ENCODE measurements around the gene ACP4. TPM values are rescaled to one million over a fixed set of nuclear protein-coding genes. Genes with fewer than 3 reads are reported as not detected.
"Not testable (repeated sequence)": the region's sequence is repeated elsewhere in the genome, so short reads cannot be mapped to it uniquely, and the experiment has no call there.

The ACP4 gene
- total RNA-seq, 2 donors from 2014 or later: not detected

- DNase-seq (ENCODE audit: low spot score): no peak
- intact Hi-C loops (cut with DNase I): no loop called here
Observed at GRCh38 chr19:50794876-50795663, 4.9 kb downstream of the ACP4 start.

GRCh38 chr19:50795664-50796073, 5.5 kb downstream of the ACP4 start:
- intact Hi-C loops (cut with DNase I): no loop called here

GRCh38 chr19:50796128-50796633, 6.0 kb downstream of the ACP4 start:
- no peak for DNase-seq (ENCODE audit: low spot score)
- intact Hi-C loops (cut with DNase I): no loop called here

More at GRCh38 chr19:50795664-50796073, 5.5 kb downstream of the ACP4 start:
- DNase-seq (ENCODE audit: low spot score): no peak

- DNase-seq (ENCODE audit: low spot score): no peak
- intact Hi-C loops (cut with DNase I): no loop called here
Observed at GRCh38 chr19:50796634-50797428, 6.6 kb downstream of the ACP4 start.

- intact Hi-C loops (cut with DNase I): no loop called here
Observed at GRCh38 chr19:50797429-50797780, 7.2 kb downstream of the ACP4 start.

GRCh38 chr19:50797781-50798658, 7.8 kb downstream of the ACP4 start:
- no peak for DNase-seq (ENCODE audit: low spot score)
- intact Hi-C loops (cut with DNase I): no loop called here

More at GRCh38 chr19:50797429-50797780, 7.2 kb downstream of the ACP4 start:
- no peak for DNase-seq (ENCODE audit: low spot score)

GRCh38 chr19:50798659-50799546, 8.7 kb downstream of the ACP4 start:
- DNase-seq (ENCODE audit: low spot score): no peak
- intact Hi-C loops (cut with DNase I): no loop called here

- DNase-seq (ENCODE audit: low spot score): no peak
- intact Hi-C loops (cut with DNase I): no loop called here
Observed at GRCh38 chr19:50799547-50799851, 9.3 kb downstream of the ACP4 start.

GRCh38 chr19:50801107-50801506, 10.9 kb downstream of the ACP4 start:
- no peak for DNase-seq (ENCODE audit: low spot score)
- intact Hi-C loops (cut with DNase I): no loop called here

- intact Hi-C loops (cut with DNase I): no loop called here
- no peak for DNase-seq (ENCODE audit: low spot score)
Observed at GRCh38 chr19:50803633-50804419, 13.6 kb downstream of the ACP4 start.

- DNase-seq (ENCODE audit: low spot score): peak; percentile 100
- intact Hi-C loops (cut with DNase I): no loop called here
Observed at GRCh38 chr19:50804420-50805272, 14.4 kb downstream of the ACP4 start.

- DNase-seq (ENCODE audit: low spot score): no peak
- intact Hi-C loops (cut with DNase I): no loop called here
Observed at GRCh38 chr19:50808856-50809255, 18.6 kb downstream of the ACP4 start.

GRCh38 chr19:50811622-50812238, 21.5 kb downstream of the ACP4 start:
- intact Hi-C loops (cut with DNase I); DNase-seq (ENCODE audit: low spot score): not testable (repeated sequence)

- no peak for DNase-seq (ENCODE audit: low spot score)
- intact Hi-C loops (cut with DNase I): no loop called here
Observed at GRCh38 chr19:50812474-50812873, 22.3 kb downstream of the ACP4 start.

GRCh38 chr19:50814883-50815282, 24.7 kb downstream of the ACP4 start:
- intact Hi-C loops (cut with DNase I): no loop called here
- DNase-seq (ENCODE audit: low spot score): no peak

- no peak for DNase-seq (ENCODE audit: low spot score)
- intact Hi-C loops (cut with DNase I): no loop called here
Observed at GRCh38 chr19:50815439-50815838, 25.2 kb downstream of the ACP4 start.
